ENCODE data around the gene SNX32.

GRCh38 chr11:65853246-65853979 lies 19.6 kb downstream of the SNX32 start:
- TF ChIP-seq CTCF (optimal IDR thresholded peaks at IDR 0.05 in 1 of 3, IDR thresholded peaks at IDR 0.05 in 1 of 3, conservative IDR thresholded peaks at IDR 0.05 in 1 of 3; ENCODE audit: extremely low read depth in 1 of 3, insufficient read depth in 2 of 3, low read length in 3 of 3) (peak; percentile 7 to 15 (median 8)), EZH2 (IDR thresholded peaks at IDR 0.05; ENCODE audit: low read length) (no peak)

Measured in keratinocyte (primary cell).